OCI-LY7 (cell line): ENCODE data around the gene MAP4K2. TPM values are rescaled to one million over a fixed set of nuclear protein-coding genes. Genes with fewer than 3 reads are reported as not detected.
"Not testable (repeated sequence)": the region's sequence is repeated elsewhere in the genome, so short reads cannot be mapped to it uniquely, and the experiment has no call there.

Experiments used
- BruUV-seq: library from RNA; stranded (reverse); fragments of 400-500 nt; replicated peaks from 2 replicates; lab custom pipeline; 2021; lab: Mats Ljungman, UMichigan
- CTCF ChIA-PET: fragments of 300-600 bp; sonication (Branson Sonifier 250); formaldehyde crosslinking; loops from one replicate; lab custom pipeline; 2022; ENCODE audit warnings: antibody characterized with exemption; ENCODE audit not compliant: unreplicated experiment; lab: Charles Lee
- POLR2A ChIA-PET: fragments of 300-600 bp; sonication (Branson Sonifier 250); formaldehyde crosslinking; loops from one replicate; lab custom pipeline; 2022; ENCODE audit warnings: antibody characterized with exemption; lab: Charles Lee
- DNase-seq: peaks from one replicate; pipeline ENCODE4 v3.0.0-alpha.2; 2015; ENCODE audit warnings: low spot score
- H2AFZ ChIP-seq: fragments of 200-600 bp; sonication (generic), shearing (Covaris generic); 2 replicates; pipeline ENCODE4 v1.6.1; 2014; ENCODE audit warnings: mild to moderate bottlenecking, antibody characterized with exemption, low read length, moderate library complexity
- H3K27ac ChIP-seq: fragments of 200-600 bp; sonication (generic); 2 replicates; pipeline ENCODE4 v1.5.1; 2014; ENCODE audit warnings: mixed run types, low read depth, mild to moderate bottlenecking, moderate library complexity, low read length, inconsistent platforms; ENCODE audit not compliant: poor library complexity, severe bottlenecking
- H3K36me3 ChIP-seq: fragments of 200-600 bp; sonication (generic); 2 replicates; pipeline ENCODE4 v1.6.1; 2014; ENCODE audit warnings: mild to moderate bottlenecking, antibody characterized with exemption, low read length, moderate library complexity, mixed read lengths; ENCODE audit not compliant: insufficient read depth
- H3K4me1 ChIP-seq: fragments of 200-600 bp; sonication (generic); 2 replicates; pipeline ENCODE4 v1.5.1; 2014; ENCODE audit warnings: mild to moderate bottlenecking, low read length; ENCODE audit not compliant: insufficient read depth, poor library complexity, severe bottlenecking
- H3K4me2 ChIP-seq: fragments of 200-600 bp; sonication (generic); 2 replicates; pipeline ENCODE4 v1.6.1; 2014; ENCODE audit warnings: mild to moderate bottlenecking, low read length
- H3K4me3 ChIP-seq: fragments of 200-600 bp; sonication (generic); 2 replicates; pipeline ENCODE4 v1.5.1; 2014; ENCODE audit warnings: mild to moderate bottlenecking, low read depth, low read length; ENCODE audit not compliant: poor library complexity, severe bottlenecking
- H3K79me2 ChIP-seq: fragments of 200-600 bp; sonication (generic); 2 replicates; pipeline ENCODE4 v1.6.1; 2016; ENCODE audit warnings: low read depth, mild to moderate bottlenecking, low read length, moderate library complexity, mixed read lengths; ENCODE audit not compliant: insufficient read depth
- H3K9me2 ChIP-seq: fragments of 200-600 bp; sonication (generic); 2 replicates; pipeline ENCODE4 v1.6.1; 2016; ENCODE audit warnings: mild to moderate bottlenecking, low read length, mixed read lengths; ENCODE audit not compliant: insufficient read depth
- H3K9me3 ChIP-seq: fragments of 200-600 bp; sonication (generic); 2 replicates; pipeline ENCODE4 v1.6.1; 2014; ENCODE audit warnings: mild to moderate bottlenecking, mixed run types, low read length, mixed read lengths
- H4K20me1 ChIP-seq: fragments of 200-600 bp; sonication (generic); 2 replicates; pipeline ENCODE4 v1.6.1; 2014; ENCODE audit warnings: mild to moderate bottlenecking, antibody characterized with exemption, low read length, moderate library complexity, mixed read lengths; ENCODE audit not compliant: insufficient read depth
- CTCF ChIP-seq: fragments of 200-600 bp; sonication (generic); conservative IDR thresholded peaks from 2 replicates; pipeline ENCODE4 v1.5.1; 2014; ENCODE audit warnings: mild to moderate bottlenecking, antibody characterized with exemption, low read length, moderate library complexity, mixed read lengths
- EZH2phosphoT487 ChIP-seq: fragments of 200-600 bp; sonication (generic); IDR thresholded peaks from 2 replicates; pipeline ENCODE4 v1.6.1; 2018; ENCODE audit warnings: low read depth, borderline replicate concordance, mild to moderate bottlenecking, mixed run types, antibody characterized with exemption, low read length, moderate library complexity, mixed read lengths
- intact Hi-C: fragments of 100-400 bp; cut with micrococcal nuclease; formaldehyde crosslinking; loops from one replicate; pipeline ENCODE4 v1.10.0; 2022; ENCODE audit not compliant: unreplicated experiment
- total RNA-seq, 2 experiments: library from RNA; depleted of rRNA in 1 of 2; stranded (reverse); fragments of >200 nt in 1 of 2; shearing (Covaris generic) in 1 of 2; gene quantifications; 2 replicates each; pipeline ENCODE4 v1.2.3, GENCODE V29; 2014 to 2022

Gene MAP4K2
- total RNA-seq, 2 experiments from 2014 or later: 110 to 115 TPM

DNA sequence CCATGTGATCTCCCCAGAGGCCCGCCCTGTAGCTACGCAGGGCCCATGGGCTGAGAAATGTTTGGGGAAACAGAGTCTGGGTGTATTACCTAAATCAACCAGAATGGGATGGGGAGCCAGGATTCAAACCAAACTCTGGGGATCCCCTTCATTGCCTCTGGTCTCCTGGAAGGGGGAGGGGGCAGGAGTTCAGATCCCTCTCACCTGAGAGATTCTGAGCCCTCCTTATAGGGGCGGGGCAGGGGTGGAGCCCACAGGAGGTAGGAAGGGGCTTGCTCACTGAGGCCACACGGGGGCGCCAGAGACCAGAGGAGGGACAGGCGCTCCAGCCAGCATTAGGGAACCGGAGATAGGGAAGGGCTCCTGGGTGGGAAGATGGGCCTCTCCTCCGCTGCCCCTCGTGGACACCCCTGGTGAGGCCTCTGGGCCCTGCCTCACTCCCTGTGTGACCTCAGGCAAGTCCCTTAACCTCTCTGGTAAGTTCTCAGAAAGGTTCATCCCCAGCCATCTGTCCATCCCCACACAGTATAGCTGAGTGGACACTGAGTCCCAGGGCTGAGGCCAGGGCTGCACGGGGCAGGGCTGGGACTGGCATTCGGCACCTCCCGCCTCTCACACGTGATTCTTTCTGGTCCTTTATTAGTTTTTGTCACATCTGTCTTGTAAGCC lies 44.1 kb upstream of the MAP4K2 start:
- Histone ChIP-seq H2AFZ (no peak overlapping the region), H3K36me3 (no peaks in the 10 kb centered on the region), H3K79me2 (no peaks in the 10 kb centered on the region), H3K27ac (peak overlapping the region; percentile 92), H3K9me3 (no peaks in the 10 kb centered on the region), H3K4me2 (peak overlapping the region; percentile 14; the same call in 1 of the 2 replicates), H3K4me1 (peaks cover 73% of the 10 kb centered on the region), H3K4me3 (no peak overlapping the region), H3K9me2 (no peaks in the 10 kb centered on the region), H4K20me1 (no peaks in the 10 kb centered on the region)
- ChIA-PET CTCF (interaction anchor here (0.5 to 3.9 kb wide), 4 partner anchors 17 to 211 kb away, joined by 3 to 20 read pairs (median 12); partner anchors contain the start of gene NAALADL1), POLR2A (interaction anchor here (0.6 to 7.7 kb wide), 10 partner anchors 17 to 286 kb away, joined by 3 to 178 read pairs (median 6); partner anchors contain the start of genes EHD1 and MEN1)
- TF ChIP-seq EZH2phosphoT487 (no peak), CTCF (peak; percentile 93)
- peak; percentile 88 for DNase-seq
- BruUV-seq: no TSS peak
- intact Hi-C loops: loop anchor here (1.0 to 10.0 kb wide), 7 partner anchors 40 to 468 kb away; partner anchors contain the start of genes ARL2, CDC42EP2, CDCA5 and SNX15

DNA sequence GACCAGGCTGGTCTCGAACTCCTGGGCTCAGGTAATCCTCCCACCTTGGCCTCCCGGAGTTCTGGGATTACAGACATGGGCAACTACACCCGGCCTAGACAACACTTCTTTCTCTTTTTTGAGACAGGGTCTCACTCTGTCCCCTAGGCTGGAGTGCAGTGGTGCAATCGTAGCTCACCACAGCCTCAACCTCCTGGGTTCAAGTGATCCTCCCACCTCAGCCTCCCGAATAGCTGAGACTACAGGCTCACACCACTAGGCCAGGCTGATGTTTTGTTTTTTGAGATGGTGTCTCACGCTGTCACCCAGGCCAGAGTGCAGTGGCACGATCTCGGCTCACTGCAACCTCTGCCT lies 42.7 kb upstream of the MAP4K2 start:
- intact Hi-C loops: loop anchor here (2.0 to 10.0 kb wide), 4 partner anchors 59 to 469 kb away; partner anchors contain the start of genes CDC42EP2, CDCA5, SNX15 and ZFPL1
- H3K4me3 ChIP-seq, CTCF ChIA-PET, BruUV-seq, H4K20me1 ChIP-seq, H3K4me2 ChIP-seq, H2AFZ ChIP-seq, H3K79me2 ChIP-seq, H3K9me3 ChIP-seq, H3K36me3 ChIP-seq, DNase-seq, H3K9me2 ChIP-seq: not testable (repeated sequence)
- Histone ChIP-seq H3K4me1 (peaks cover 59% of the 10 kb centered on the region), H3K27ac (peak overlapping the region; percentile 38)
- POLR2A ChIA-PET: interaction anchor here (0.7 to 1.6 kb wide), 3 partner anchors 13 to 58 kb away, joined by 3 to 10 read pairs (median 4); no protein-coding TSS in a partner anchor

- Histone ChIP-seq H3K27ac (peak overlapping the region; percentile 38), H3K9me2 (no peaks in the 10 kb centered on the region), H3K9me3 (no peaks in the 10 kb centered on the region), H3K79me2 (no peaks in the 10 kb centered on the region), H3K4me1 (peaks cover 54% of the 10 kb centered on the region), H2AFZ (peak overlapping the region; percentile 72), H3K4me2 (peak overlapping the region; percentile 74), H3K36me3 (no peaks in the 10 kb centered on the region), H3K4me3 (peak overlapping the region; percentile 71), H4K20me1 (no peaks in the 10 kb centered on the region)
- no TSS peak for BruUV-seq
- no peak for TF ChIP-seq EZH2phosphoT487
- TF ChIP-seq CTCF: no peak
- DNase-seq: no peak
- POLR2A ChIA-PET: interaction anchor here (0.6 to 1.6 kb wide), 4 partner anchors 14 to 164 kb away, joined by 3 to 10 read pairs (median 4); no protein-coding TSS in a partner anchor
- CTCF ChIA-PET: no interaction called here
- intact Hi-C loops: loop anchor here (2.0 to 10.0 kb wide), 4 partner anchors 58 to 470 kb away; partner anchors contain the start of genes CDC42EP2, CDCA5, SNX15 and ZFPL1
Observed at GRCh38 chr11:64845129-64845775, 42.2 kb upstream of the MAP4K2 start.
